LNCAP (cell line): ENCODE data around the gene SHROOM1.

Experiments used
- CTCF ChIP-seq: fragments of 450-650 bp; IDR thresholded peaks from 2 replicates; pipeline ENCODE4 v1.5.1; 2017; ENCODE audit warnings: mild to moderate bottlenecking

The SHROOM1 gene

GRCh38 chr5:132788508-132788907, 41.9 kb downstream of the SHROOM1 start:
- TF ChIP-seq CTCF = no peak

- no peak for TF ChIP-seq CTCF
These were observed 43.4 kb downstream of the SHROOM1 start for GRCh38 chr5:132787076-132787475.

GRCh38 chr5:132785864-132786263, 44.6 kb downstream of the SHROOM1 start:
- no peak for TF ChIP-seq CTCF

GRCh38 chr5:132785365-132785764, 45.1 kb downstream of the SHROOM1 start:
- TF ChIP-seq CTCF = no peak

GRCh38 chr5:132782101-132782500, 48.3 kb downstream of the SHROOM1 start:
- no peak for TF ChIP-seq CTCF

GRCh38 chr5:132781029-132781428, 49.4 kb downstream of the SHROOM1 start:
- no peak for TF ChIP-seq CTCF

- no peak for TF ChIP-seq CTCF
These were observed 49.9 kb downstream of the SHROOM1 start for GRCh38 chr5:132780577-132780976.

- no peak for TF ChIP-seq CTCF
These were observed 50.5 kb downstream of the SHROOM1 start for GRCh38 chr5:132779961-132780360.
